DMS53 treated with DMSO at 0.1 percent for 48 hours (cell line): Measurements from ENCODE around the gene GDPD5.

ENCODE experiments used
- DNase-seq: peaks from one replicate; lab custom pipeline; 2025; ENCODE audit not compliant: unreplicated experiment; lab: John Stamatoyannopoulos, UW

Gene GDPD5

DNA sequence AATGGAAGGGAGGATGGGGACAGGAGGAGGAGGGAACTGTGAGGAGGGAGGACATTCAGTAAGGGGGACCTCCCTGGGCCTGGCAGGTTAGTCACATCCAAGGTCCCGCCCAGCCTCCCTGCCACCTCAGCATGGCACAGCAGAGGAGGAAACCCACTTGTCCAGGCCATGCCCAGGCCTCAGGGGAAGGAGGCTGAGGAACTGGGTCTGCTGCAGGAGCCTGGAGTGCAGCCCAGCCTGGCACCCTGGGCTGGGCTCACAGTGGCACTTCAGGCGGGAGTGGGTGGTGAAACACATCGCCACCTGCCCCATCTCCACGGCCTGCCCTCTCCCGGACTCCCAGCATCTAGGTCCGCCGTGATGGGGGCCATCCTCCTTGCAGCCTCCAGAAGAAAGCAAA is 75.5 kb downstream of the GDPD5 start:
- DNase-seq: no peak

DNA sequence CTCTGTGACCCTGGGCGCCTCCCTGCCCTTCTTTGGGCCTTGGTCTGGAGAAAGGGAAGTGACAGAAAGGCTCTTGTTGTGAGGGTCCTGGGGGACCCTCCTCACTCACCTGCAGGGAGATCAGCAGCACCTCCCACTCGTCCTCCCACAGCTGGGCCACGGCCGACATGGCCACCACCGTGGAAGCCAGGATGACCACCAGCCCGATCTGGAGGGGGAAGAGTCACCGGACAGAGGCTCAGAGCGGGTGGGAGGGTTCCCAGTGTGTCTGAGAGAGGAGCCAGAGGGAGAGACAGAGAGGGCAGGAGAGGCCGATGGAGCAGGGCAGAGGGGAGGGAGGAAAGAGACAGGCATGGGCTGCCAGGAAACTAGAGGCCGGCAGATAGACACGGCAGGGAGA is 76.0 kb downstream of the GDPD5 start:
- no peak for DNase-seq

DNA sequence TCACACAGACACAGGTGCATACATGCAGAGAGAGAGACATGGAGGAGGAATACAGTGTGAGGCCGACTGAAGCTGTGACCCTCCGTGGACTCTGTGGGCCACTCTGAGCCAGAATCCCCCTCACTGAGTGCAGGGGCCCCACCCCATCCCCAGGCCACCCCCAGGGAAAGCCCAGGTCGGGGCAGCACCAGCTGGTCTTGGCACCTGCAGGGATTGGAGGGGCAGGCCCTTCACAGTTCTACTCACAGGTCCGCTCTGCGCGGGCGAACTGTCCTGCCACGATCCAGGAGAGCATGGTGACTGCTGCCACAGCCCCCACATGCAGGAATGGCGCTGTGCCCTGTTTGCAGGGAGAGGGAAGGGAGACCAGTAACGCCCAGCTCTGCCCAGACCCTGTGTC is 76.5 kb downstream of the GDPD5 start:
- no peak for DNase-seq

DNA sequence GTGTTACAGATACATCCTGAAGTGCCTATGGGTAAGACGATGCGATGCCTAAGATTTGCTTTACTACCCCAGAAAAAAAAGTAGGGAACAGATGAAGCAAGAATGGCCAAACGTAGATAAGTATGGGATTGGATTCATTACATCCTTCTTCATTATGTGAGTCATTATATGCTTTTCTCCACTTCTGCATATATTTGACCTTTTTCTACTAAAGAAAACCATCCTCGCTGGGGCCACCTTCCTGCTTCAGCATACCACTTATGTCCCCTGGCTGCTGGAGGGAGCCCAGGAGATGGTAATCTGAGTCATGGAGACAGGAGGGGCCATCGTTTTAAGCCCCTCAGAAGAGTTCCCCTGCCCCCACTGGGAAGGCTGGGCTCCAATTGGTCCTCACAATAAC is 78.3 kb downstream of the GDPD5 start:
- DNase-seq: no peak

DNA sequence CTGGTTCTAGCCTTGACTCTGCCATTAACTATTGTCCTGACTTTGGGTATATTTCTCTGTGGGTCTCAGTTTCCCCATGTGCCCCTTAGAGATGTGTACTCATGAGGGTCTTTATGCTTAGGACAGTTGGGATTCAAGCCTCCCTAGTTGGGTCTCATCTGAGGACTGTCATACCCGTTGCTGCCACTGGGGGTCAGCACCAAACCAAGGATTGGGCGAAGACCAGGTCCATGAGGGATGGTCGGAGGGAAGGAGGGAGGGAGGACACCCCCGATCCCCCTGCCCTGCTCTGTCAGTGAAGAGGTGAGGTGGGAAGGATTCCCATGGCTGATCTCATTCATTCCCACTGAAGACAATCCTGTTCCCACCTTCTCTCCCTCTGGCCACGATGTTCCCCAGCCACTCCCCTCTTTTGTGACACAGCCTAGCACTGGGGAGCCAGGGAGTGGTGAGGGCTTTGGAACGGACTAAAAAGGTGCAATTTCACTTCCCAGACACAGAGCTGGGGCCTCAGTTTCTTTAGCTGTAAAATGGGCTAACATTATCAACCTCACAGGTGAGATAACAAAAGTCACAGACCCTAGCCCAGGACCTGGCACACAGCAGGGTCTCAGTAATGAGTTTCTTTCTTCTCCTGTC is 80.3 kb downstream of the GDPD5 start:
- DNase-seq: peak; percentile 47

DNA sequence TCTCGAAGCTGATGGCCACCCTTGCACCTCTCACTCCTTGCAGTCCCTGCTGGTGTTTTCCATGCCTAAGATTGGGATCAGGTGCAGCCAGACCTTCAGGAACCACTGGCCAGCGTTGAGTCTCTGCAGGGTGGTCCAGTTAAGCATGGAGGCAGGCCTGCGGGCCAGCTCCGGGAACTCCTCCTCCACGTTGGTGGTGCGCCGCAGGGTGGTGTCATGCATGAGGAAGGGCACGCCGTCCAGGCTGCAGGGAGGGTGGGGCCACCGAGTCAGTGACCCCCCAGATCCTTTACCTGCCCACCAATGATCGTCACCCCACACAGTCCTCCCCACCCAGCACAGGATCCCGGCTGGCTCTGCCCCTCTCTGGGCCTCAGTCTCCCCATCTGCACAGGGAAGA is 82.7 kb downstream of the GDPD5 start:
- no peak for DNase-seq

DNA sequence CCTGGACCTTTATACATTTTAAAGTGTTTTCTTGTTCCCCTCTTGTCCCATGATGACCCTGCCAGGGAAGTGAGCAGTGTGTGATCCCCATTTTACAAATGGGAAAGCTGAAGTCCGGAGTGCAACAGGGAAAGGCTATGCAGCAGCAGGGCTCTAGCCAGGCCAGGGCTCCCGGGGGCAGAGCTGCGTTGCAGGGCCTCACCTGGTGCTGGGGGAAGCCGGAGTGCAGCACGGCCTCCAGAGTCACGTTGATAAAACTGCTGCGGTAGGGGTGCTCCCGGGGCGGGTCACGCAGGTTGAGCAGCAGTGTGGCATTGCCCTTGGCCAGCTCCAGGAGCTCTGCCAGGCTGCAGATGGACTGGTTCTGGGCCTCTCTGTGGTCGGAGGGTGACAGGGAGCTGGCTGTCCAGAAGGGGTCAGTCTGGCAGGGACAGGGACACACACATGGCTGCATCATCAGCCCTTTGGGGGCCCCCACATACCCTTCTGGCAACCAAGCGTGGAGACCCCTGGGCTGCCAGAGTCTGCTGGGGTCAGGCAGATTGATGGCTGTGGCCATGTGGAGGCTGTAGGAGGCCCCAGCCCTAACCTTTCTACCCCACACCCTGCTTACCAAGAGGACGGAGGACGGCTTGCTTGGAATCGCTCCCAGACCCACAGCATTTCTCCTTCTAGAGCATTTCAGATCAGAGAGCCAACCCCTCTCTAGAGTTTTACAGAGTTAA is 83.4 kb downstream of the GDPD5 start:
- no peak for DNase-seq

DNA sequence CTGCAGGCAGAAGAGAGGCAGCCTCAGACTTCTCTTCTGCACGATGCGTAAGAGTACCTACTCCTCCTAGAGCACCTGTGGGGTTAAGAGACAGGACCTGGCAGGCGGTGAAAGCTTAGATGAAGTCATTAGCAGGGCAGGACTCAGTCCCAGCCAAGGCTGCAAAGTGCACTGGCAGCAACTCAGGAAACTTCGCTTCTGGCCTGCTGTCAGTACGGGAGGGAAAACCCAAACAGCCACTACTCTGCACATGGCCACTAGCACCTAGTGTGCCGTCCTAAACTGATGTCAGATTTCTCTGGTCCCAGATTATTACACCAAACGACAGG is 84.0 kb downstream of the GDPD5 start:
- DNase-seq: no peak

DNA sequence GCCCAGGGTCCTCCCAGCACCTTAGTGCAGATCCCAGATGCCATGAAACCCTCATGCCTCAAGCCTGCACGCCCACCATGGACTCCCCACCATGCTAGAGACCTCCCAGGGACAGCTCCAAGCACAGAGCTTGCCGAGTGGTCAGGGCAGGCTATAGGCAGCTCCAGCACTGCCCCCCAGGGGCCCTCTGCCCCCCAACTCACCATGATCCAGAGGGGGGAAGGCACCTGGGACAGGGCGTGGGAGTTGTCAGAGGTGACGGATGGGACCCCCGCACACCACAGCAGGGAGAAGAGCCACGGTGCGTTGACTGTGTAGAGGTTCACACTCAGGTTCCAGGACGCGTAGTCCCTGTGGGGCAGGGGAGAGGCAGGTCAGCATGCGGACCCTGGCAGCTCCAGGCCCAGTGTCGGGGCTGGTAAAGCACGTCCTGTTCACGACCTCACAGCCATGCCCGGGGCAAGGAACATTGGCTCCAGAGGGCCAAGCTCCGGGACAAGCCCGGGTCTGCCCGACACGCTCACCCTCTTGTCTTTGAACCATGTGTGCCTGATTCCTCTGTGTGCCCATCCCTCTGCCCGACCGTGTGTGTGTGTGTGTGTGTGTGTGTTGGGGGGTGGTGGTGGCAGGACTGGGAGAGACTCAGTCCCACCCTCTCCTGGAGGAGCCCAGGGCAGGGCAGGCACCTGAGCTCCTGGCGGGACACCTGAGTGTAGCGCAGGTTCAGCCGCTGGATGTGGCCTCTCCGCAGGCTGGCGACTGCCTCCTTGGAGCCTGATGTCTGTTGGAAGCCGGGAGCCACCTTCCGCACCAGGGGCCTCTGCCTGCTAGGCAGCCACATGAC is 84.6 kb downstream of the GDPD5 start:
- no peak for DNase-seq

DNA sequence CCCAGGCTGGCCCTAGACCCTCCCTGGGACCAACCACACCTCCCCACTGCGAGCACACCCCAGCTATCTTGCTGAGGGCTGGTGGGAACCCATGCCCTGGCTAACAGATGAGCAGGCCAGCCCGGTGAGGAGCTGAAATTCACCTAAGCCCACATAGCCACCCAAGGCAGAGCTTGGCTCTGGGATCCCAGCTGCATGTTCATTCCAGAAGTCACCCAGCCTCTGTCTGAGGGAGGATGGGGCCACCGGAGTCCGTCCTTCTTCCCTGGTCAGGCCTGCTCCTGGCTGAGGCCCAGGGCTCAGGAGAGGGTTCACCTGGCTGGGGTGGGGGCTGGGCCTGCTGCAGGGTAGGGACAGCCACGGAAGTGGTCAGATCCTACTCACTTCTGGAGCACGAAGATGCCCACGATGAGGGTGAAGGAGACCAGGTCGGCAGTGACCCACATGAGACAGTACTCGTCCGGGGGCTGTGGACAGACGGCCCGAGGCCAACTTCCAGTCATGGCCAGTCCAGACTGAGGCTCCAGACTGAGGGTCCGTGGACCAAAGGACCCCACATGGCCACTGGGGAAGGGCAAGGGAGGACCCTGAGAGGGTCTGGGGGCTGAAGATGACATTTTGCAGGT is 86.1 kb downstream of the GDPD5 start:
- DNase-seq: no peak

DNA sequence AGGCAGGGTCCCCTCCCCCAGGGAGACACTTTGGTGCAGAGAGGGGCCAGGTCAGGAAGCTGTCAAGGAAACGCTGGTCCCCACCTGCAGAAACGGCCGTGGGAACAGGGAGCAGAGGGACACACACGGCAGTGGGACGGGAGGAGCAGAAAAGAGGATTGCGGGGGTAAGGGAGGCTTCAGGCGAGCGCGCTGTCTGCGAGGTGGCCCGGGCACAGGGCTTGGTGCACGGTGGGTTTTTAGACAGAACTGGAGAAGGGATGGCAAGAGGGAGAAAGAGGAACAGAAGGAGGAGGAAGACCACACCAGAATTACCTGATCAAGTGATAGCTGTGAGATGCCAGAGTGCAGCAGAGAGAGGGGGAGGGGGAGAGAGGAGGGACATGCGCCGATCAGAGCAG is 86.7 kb downstream of the GDPD5 start:
- no peak for DNase-seq

DNA sequence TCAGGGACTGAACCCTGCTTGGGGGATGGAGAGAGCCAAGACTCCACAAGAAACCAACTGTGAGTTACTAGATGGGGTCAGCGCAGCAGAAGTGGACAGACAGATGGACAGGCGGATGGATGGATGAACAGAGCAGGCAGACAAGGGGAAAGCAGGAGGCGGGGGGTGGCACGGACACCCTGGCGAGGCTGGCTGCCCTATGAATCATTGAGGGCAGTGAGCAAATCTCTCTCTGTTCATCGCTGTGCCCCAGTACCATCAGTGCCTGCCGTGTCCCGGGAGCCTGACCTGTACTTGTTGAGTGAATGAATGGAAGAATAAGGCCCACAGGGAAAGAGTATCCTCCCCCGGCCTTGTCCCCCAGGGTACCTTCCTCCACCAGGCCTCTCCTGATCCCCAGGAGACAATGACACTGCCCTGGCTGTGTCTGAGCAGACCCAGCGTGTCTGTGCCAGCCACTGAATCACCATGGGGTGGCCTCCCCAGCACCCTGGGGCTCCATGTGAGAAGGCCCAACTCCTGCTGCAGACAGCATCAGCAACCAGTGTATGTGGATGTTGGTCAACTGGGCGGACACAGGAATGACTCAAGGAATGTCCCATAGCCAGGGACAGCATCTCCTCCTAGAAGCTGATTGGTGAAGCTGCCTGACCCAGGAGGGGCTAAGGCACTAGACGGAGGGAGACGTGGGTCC is 87.6 kb downstream of the GDPD5 start:
- DNase-seq: no peak

DNA sequence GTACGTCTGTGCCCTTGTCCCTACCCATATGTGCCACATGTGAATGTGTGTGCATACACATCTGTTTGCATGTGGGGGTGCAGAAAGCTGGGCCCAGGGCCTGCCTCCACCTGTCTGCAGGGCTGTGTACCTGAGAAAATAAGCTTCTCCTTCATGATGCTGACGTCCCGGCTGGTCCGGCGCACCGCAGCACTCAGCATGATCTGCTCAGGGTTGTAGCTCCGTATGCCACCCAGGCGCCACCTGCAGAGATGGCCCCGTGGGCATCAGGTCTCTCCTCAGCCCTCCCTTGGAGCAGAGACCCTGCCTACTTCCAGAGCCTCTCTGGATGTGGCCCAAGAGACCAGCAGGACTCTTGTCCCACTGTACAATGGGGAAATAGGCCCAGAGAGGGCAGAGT is 88.9 kb downstream of the GDPD5 start:
- DNase-seq: no peak

DNA sequence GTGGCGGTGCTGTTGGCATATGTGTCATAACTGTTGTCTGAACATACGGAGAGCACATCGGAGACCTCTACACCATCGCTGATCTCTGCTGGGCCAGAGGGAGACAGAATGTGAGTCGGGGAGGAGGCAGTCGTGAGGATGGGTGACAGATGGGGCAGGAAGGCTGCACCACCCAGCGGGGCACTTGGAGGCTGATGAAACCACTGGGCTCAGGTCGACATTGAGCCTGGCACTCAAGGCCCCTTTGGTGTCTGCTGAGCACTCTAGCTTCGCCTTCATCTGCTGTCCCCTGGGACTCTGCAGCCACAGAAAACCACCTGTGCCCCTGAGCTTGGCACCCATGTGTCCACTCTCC is 90.2 kb downstream of the GDPD5 start:
- DNase-seq: no peak

DNA sequence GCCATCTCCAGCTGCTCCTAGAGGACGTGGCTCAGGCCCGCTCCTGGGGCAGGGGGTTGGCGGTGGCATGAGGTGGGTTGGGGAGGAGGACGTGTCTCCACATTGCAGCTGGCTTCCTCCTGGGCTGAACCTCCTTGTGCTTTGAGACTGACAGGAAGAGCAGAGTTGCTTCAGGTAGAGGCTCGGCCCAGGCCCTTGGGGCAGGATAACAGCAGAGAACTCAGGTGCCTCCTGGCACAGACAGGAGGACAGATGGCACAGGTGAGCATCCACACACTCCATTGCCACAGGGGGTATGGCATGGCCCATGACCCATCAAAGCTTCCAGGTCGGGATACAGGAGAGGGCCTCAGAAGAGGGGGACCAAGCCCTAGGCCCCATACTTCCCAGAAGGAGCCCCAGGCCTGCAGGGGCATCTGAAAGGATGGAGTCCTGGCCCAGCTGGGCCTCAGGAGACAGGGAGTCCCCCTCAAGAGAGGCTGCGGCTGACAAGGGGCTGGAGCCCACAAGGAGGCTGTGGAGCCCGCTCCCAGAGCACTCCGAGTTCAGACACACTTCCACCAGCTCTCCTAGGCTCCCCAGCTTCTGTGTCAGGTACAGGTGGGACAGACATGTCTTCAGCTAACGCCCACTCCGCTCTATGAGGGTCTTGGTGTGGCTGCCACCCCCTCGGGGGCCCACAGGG is 90.7 kb downstream of the GDPD5 start:
- DNase-seq: no peak

DNA sequence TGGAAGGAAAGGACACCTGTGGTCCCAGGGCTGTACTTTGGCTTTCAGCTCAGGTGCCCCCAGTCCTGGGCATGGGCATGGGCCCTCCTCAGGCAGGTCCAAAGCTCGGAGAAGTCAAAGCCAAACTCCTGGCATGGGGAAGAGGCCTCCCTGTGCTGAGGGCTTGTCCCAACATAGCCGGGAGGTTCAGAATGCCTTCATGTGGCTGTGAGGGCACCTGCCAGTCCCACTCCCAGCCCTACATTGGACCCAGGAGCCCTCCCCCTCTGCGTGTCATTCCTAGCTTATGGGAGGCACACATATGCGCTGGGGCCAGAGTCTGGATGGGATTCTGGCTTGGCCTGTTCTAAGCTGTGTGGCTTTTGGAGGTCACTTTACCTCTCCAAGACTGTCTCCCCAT is 91.7 kb downstream of the GDPD5 start:
- no peak for DNase-seq

DNA sequence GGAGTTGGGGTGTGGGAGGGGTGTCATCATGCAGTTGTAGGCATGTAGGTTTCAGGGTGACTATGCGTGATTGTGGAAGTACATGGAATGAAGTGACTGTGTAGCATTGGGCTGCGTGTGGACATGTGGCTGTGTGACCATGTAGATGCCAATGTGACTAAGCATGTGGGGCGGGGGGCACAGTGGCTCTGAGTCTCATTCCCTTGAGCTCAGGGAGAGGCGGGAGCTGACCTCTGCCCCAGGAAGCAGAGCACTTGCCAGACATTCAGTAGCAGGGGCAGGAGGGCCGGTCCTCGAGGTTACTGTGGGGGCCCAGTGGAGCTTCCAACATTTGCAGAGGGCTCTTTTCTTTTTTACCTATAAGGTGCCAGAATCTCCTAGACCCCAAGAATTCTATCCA is 92.3 kb downstream of the GDPD5 start:
- no peak for DNase-seq

DNA sequence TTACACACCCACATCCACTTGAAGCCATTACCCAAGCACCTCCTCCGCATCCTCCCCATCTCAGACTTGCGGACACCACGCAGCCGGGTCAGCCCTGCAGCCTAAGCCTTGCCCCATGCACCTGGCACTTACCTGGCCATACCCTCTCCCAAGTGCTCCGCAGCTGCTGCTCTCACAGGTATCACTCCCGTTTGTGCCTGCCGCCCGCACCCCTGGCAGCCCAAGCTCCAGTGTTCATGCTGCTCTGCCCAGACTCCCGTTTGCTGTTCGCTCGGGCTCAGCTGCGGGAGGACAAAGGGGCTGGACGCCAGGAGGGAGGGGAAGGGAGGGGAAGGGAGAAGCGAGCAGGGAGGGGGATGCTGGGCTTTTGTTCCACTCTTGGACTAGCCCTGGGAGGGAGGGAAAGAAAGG is 92.8 kb downstream of the GDPD5 start, which contains the start of gene KLHL35:
KLHL35 (minus strand) TSS at position 293 of the 411 bp plus-strand sequence. CDS start 2,574 bp downstream, outside the sequence.
- peak; percentile 55 for DNase-seq

DNA sequence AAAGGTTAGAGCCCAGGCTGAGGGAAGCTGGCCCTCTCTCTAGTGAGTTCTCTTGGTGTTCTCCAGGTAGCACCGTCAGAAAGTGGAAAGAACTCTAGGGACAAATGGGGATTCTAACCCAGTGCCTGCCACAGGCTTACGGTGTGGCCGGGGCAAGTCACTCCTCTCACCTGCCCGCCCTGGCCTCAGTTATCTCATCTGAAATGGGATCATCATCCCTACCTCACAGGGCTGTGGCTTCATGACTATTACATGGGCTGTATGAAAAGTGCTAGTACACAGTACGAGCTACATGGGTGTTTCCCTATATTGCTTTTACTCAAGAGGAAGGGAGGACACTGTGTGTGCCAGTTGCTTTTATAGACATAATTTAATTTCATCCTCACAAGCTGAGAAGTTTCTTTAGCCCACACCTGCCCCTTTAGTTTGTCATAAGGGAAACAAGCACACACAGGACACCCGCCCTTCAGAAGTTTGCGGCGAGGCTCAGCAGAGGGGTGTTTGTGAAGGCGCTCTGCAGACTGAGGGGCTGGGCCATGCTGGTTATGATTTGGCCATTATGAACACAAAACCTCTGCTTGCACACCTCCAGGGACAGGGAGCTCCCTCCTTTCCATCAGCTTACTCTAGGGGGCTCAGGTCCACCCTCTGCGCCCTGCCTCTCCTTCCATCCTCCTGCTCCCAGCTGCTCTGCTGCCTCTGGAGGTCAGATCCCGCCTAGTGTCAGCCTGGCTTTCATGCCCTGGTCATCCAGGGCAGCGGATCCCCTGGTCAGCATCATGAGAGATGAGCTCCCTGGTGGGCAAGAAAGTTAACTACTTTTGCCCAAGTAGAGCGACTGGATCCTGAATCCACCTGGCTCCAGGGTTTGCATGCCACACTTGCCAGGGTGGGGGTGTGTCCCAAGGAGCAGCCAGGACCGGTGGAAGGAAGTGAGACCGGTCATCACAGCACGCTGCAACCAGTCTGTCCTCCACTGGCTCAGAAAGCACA is 93.9 kb downstream of the GDPD5 start:
- no peak for DNase-seq
